ENCODE results near the gene XXYLT1.
"Not testable (repeated sequence)": the region's sequence is repeated elsewhere in the genome, so short reads cannot be mapped to it uniquely, and the experiment has no call there.

The XXYLT1 gene

DNA sequence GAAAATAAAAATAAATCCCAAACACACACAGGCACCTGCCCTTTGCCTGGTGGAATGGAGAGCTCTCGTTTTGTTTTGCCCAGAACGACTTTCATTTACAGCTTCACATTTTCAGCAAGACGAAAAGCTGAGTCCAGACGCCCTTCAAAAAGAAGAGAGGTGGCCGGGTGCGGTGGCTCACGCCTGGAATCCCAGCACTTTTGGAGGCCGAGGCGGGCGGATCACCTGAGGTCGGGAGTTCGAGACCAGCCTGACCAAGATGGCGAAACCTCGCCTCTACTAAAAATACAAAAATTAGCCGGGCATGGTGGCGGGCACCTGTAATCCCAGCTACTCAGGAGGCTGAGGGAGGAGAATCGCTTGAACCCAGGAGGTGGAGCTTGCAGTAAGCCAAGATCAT is 163.9 kb downstream of the XXYLT1 start:
- DNase-seq = not testable (repeated sequence)

- DNase-seq = peak; percentile 47
These were observed 164.5 kb downstream of the XXYLT1 start for GRCh38 chr3:195106418-195106906.

DNA sequence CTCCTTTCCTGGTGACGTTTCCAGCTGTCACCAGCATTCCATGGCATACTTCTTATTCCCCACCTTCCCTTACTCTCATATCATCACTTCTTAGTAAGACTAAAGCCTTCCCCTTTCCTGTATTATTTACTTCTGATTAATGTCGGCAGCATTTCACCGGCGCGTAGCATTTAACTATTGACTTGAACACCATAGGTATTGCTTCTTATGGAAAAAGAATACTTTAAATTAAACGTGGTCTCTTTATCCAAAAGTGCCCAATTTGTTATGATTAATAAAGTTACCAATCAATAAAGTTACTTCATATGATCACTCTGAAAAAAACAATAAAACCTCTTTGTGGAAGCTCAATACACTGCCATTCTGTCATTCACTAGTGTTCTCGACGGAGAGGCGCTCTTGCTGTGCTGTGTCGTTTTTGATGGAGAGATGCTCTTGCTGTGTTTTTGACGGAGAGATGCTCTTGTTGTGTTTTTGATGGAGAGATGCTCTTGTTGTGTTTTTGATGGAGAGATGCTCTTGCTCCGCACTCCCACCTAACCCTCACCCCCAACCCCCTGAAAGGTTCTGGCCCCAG is 165.0 kb downstream of the XXYLT1 start:
- no peak for DNase-seq

GRCh38 chr3:195105389-195105788 is 165.6 kb downstream of the XXYLT1 start:
- DNase-seq = no peak

DNA sequence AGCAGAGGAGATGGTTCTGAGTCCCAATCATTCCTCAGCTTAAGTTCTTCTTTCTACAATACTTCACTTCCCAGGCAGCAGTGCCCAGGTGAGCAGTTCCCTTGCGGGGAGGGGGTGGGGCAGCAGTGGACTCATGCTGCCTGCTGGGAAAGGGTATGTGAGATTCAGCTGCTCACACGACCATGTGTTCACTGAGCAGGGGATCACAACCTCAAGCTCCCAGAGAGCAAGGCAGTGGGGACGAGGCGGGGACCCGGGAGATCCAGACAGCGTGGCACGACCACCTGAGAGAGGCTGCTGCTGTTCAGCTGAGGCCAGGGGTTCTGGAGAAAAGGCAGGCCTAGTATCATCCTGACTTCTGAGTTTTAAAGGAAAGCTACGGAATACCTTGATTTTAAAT is 166.6 kb downstream of the XXYLT1 start:
- no peak for DNase-seq

GRCh38 chr3:195103623-195104022 is 167.3 kb downstream of the XXYLT1 start:
- no peak for DNase-seq

DNA sequence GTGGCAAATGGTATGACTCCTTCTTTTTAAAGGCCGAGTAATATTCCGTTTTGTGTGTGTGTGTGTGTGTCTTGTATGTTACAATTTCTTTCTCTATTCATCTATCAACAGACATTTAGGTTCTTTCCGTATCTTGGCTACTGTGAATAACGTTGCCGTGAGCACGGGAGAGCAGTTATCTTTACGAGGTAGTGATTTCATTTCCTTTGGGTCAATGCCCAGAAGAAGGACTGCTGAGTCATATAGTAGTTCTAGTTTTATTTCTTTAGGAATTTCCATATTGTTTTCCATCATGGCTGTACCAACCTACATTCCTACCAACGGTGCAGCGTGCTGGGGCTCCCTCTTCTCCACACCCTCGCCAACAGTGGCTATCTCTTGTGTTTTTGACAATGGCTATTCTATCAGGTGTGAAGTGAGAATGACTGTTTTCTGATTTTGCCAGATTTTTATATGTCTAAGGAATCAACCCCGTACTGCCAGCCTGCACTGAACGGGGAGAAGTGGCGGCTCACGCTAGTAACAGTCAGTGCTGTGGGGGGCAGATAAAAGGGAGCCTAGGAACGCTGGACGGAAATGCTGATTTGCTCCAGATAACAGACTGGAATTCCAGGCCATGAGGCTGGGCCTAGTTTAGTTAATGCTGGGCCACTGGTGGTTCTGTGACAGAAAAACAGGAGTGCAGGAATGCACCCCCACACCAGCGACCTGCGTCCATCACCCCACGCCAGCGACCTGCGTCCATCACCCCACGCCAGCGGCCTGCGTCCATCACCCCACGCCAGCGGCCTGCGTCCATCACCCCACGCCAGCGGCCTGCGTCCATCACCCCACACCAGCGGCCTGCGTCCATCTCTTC is 168.1 kb downstream of the XXYLT1 start:
- no peak for DNase-seq

DNA sequence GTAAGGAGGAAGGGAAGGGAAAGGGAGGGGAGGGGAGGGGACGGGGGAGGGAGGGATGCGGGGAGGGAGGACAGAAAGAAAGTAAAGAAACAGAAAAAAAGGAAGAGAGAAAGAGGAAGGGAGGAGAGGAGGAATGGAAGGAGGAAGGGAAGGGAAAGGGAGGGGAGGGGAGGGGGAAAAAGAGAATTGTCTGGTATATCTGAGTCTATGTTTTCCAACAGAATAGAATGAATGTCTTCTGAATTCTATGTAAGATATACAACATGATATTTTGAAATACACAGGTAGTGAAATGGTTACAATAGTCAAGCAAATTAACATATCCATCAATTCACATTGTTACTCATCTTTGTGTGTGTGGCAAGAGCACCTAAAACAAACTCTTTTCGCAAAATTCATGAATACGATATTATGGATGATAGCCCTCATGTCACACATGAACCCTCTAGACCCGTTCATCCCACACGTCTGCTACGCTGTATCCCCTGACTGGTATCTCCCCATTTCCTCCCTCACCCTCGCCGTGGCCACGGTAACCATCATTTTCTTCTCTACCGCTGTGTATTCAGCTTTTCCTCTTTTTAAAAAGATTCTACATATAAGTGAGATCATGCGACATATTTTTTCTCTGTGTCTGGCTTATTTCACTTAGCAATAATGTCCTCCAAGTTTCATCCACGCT is 168.9 kb downstream of the XXYLT1 start:
- DNase-seq = no peak

DNA sequence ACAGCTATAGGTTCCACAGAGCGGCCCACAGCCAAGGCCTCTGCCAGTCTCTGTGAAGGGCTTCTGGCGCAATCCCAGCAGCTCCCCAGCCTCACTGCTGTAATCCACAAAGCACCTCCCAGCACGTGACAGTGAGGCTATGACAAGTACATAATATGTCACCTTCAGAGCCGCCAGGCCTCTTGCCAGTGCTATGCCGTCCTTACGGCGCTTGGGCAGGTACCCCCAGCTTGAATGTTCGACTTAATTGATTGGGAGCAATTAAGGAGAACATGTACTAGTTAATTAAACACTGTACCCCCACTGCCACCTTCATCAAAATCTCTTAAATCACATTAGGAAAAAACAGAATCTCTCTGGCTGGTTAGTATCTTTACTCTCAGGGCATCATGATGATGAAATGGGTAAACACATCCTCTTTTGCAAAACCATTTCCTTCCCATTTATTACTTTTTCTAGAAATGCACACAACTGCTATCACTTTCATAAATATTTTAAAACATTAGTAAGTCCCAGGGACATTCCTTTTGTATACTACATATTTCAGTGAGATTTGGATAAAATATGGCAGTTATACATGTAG is 169.9 kb downstream of the XXYLT1 start:
- DNase-seq = no peak

GRCh38 chr3:195099951-195100785 is 170.8 kb downstream of the XXYLT1 start:
- DNase-seq = no peak

DNA sequence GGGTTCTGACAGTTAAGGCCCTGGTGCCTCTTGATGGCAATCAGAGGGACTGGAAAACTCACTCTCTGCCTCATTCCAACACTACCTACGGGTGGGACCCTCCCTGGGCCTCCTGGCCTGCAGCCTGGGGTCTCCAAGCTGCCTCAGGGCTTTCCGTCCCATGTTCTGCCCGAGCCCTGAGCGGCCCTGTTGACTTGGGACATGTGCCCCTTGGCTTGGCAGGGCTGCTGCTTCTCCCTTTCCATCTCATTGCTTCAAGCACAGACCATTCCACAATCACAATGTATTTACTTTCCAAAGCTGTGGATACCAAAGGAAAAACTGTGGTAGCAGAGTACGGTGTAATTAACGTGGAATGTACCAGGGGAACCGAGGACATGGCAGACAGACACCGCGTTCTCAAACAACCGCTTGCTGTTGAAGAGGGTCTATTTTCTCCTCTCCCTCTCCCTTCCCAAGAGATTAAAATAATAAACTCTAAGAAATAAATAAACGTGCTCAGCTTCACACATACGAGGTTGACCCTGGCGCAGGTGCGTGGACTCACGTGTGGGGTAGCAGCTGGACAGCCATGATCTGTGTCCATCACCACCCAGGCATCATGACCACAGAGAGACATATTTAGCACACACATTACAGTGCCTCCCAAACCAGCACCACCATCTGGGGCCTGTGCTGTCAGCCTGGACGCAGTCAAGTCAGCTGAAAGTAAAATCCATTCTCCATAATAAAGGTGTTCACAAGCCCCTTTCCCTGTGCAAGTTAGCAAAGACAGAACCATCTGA is 172.0 kb downstream of the XXYLT1 start:
- DNase-seq = no peak

- no peak for DNase-seq
These were observed 173.4 kb downstream of the XXYLT1 start for GRCh38 chr3:195097331-195098255.

DNA sequence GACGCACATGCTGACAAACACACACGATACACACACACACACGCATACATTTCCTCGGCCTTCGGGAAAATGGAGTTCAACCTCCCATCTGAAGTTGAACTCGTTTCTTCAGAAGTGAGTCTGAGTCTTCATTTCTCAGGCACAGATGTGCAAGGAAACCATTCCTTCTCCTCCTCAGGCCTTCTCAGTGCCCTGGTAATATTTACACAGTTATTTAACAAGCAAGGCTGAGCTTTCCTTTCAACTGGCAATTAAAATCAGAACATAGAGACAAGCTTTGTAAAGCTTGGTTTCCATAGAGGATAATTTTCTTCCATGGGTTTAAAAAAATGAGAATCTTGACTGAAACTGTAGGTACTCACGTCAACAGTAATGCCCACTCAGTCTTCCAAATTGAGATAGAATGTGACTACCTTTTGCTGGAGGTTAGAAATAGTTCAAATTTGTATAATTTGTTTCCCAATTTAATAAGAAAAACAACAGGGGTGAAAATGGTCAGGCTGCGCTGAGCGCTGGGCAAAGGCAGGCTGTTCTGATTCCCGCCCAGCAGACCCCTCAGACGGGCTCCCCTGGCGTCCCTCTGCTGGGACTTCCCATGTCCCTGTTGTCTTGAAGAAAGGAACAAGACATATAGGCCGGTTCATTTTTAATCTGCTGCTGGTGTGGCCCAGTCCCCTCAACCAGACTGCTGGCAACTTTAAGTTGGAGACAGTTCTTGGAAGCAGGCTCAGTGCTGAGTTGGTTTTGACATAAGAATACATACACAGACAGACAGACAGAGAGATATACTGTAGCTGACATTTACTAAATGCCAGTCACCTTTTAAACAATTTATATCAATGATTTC is 174.3 kb downstream of the XXYLT1 start:
- DNase-seq = no peak

DNA sequence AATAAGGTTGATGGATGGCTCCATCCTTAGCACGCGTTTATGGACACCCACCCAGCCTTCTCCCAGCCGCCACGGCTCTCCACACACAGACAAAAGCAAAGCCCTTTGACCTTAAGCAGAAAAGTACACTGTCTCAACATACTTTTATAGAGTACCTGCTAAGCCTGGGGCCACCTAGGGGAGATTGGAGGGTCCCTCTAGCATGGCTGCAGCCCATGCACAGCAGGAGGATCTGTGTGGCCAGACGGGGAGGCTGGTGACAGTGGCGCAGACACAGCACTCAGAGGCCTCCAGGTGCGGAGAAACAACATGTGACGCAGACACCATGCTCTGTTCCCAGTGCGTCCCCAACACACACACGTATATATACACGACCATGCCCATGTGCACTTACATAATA is 174.9 kb downstream of the XXYLT1 start:
- DNase-seq = no peak

DNA sequence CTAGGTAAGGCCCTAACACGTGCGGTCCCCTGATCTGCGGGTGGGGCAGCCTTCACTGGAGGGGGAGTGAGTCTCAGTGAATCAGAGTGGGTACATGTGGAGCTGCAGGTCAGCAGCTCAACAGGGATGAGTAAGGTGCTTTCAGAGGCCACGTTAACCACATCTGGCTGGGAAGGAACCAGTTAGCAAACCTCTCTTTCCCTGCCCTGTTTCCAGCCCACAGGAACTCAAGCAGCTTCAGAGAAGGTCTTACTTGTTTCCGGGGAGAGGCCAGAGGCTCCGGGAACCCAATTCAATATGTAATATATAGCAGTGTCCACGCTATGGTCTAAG is 175.3 kb downstream of the XXYLT1 start:
- DNase-seq = no peak

GRCh38 chr3:195095035-195095703 is 175.8 kb downstream of the XXYLT1 start:
- DNase-seq = no peak

DNA sequence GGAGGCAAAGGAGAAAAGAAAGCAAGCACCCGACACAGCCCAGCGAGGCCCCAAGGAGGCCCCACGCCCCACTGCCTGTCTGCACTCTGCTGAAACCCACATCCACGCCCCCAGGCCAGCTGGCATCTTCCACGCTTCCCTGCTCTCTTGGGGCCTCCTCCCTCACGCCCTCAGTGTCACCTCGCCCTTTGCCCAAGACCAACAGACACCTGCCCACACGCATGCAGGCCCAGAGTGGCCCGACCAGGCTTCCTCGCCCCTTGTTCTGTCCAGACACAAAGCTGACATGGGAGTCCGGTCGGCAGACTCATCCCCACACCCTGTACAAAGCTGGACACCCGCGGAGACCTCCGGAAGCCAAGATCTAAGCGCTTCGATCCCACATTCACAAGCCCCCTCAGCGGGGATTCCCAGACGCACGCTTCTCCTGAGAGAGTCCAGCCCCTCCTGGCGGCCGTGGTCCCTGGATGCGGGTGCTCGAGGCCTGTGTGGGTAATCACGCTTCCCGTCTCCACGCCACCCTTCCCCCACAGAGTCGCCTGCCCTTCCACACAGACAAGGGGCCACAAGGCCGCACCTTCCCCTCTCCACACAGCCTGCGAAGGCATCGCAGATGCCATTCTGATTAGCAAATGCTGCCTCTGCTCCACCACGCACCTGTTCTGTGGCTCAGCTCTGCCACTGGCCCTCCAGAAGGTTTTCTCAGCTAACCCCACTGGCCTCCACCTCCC is 176.6 kb downstream of the XXYLT1 start:
- no peak for DNase-seq

- no peak for DNase-seq
These were observed 177.2 kb downstream of the XXYLT1 start for GRCh38 chr3:195093731-195094130.

Measured in activated effector memory CD4-positive, alpha-beta T cell treated with Interleukin-2 at 50 U/mL for 16 hours (primary cell).